NCI-H1105 (cell line): ENCODE data around the gene NPPB.

Experiments
- DNase-seq: peaks from one replicate; lab custom pipeline; 2025; lab: John Stamatoyannopoulos, UW

NPPB gene

GRCh38 chr1:11880911-11881748 lies 22.4 kb upstream of the NPPB start:
- DNase-seq = no peak

- DNase-seq = no peak
These were observed 21.4 kb upstream of the NPPB start for GRCh38 chr1:11880181-11880575.

- DNase-seq = no peak
These were observed 20.8 kb upstream of the NPPB start for GRCh38 chr1:11879311-11880180.

GRCh38 chr1:11878891-11879190 lies 20.1 kb upstream of the NPPB start:
- no peak for DNase-seq

- no peak for DNase-seq
These were observed 19.5 kb upstream of the NPPB start for GRCh38 chr1:11878081-11878890.

- no peak for DNase-seq
These were observed 18.3 kb upstream of the NPPB start for GRCh38 chr1:11877074-11877473.

- DNase-seq = no peak
These were observed 16.3 kb upstream of the NPPB start for GRCh38 chr1:11875094-11875493.

GRCh38 chr1:11874624-11875023 lies 15.9 kb upstream of the NPPB start:
- no peak for DNase-seq

GRCh38 chr1:11874258-11874562 lies 15.5 kb upstream of the NPPB start:
- DNase-seq = no peak

- no peak for DNase-seq
These were observed 14.9 kb upstream of the NPPB start for GRCh38 chr1:11873395-11874257.

- no peak for DNase-seq
These were observed 13.8 kb upstream of the NPPB start for GRCh38 chr1:11872545-11872944.

- no peak for DNase-seq
These were observed 11.0 kb upstream of the NPPB start for GRCh38 chr1:11869650-11870207.

GRCh38 chr1:11869104-11869503 lies 10.4 kb upstream of the NPPB start:
- DNase-seq = no peak

GRCh38 chr1:11868331-11868980 lies 9.7 kb upstream of the NPPB start:
- DNase-seq = no peak

GRCh38 chr1:11862890-11863289 lies 4.1 kb upstream of the NPPB start:
- no peak for DNase-seq

GRCh38 chr1:11860587-11860986 lies 1.8 kb upstream of the NPPB start:
- DNase-seq = no peak

- no peak for DNase-seq
These were observed 1.3 kb upstream of the NPPB start for GRCh38 chr1:11860083-11860482.

- DNase-seq = no peak
These were observed 475 bp upstream of the NPPB start for GRCh38 chr1:11858968-11859871.

GRCh38 chr1:11858158-11858557 lies 587 bp downstream of the NPPB start:
- DNase-seq = no peak
